Osteoblast (primary cell): ENCODE measurements around the gene GNLY. TPM values are rescaled to one million over a fixed set of nuclear protein-coding genes. Genes with fewer than 3 reads are reported as not detected.

Experiments used
- DNase-seq: peaks from one replicate; pipeline ENCODE4 v3.0.0; 2011; ENCODE audit warnings: low spot score, mixed read lengths; ENCODE audit not compliant: insufficient read length; ENCODE audit errors: missing footprints
- H2AFZ ChIP-seq: 2 replicates; pipeline ENCODE4 v1.6.0; 2011; ENCODE audit warnings: mild to moderate bottlenecking, low read length
- H3K27ac ChIP-seq: 2 replicates; pipeline ENCODE4 v1.5.1; 2011; ENCODE audit warnings: mild to moderate bottlenecking, low read depth, low read length, moderate library complexity
- H3K27me3 ChIP-seq: 2 replicates; pipeline ENCODE4 v1.6.0; 2012; ENCODE audit warnings: mild to moderate bottlenecking, control low read depth, inconsistent platforms, low read length, moderate library complexity; ENCODE audit not compliant: insufficient read depth
- H3K36me3 ChIP-seq: 2 replicates; pipeline ENCODE4 v1.5.1; 2011; ENCODE audit warnings: mild to moderate bottlenecking, low read length, control low read depth, moderate library complexity; ENCODE audit not compliant: insufficient read depth
- H3K4me1 ChIP-seq: 2 replicates; pipeline ENCODE4 v1.5.1; 2011; ENCODE audit warnings: mild to moderate bottlenecking, low read length, control low read depth, moderate library complexity; ENCODE audit not compliant: insufficient read depth
- H3K4me2 ChIP-seq: 2 replicates; pipeline ENCODE4 v1.6.0; 2011; ENCODE audit warnings: mild to moderate bottlenecking, low read length; ENCODE audit not compliant: insufficient read depth
- H3K4me3 ChIP-seq: fragments of 200-600 bp; sonication (generic); 3 replicates; pipeline ENCODE4 v1.5.1; 2012; ENCODE audit warnings: mild to moderate bottlenecking, low read length, inconsistent platforms; ENCODE audit not compliant: insufficient read depth
- H3K79me2 ChIP-seq: 2 replicates; pipeline ENCODE4 v1.6.0; 2012; ENCODE audit warnings: mild to moderate bottlenecking, low read length, control low read depth, inconsistent platforms; ENCODE audit not compliant: insufficient read depth
- H3K9me3 ChIP-seq: 2 replicates; pipeline ENCODE4 v1.5.1; 2011; ENCODE audit warnings: low read depth, low read length, control low read depth
- H4K20me1 ChIP-seq: 2 replicates; pipeline ENCODE4 v1.6.0; 2012; ENCODE audit warnings: mild to moderate bottlenecking, low read length, control low read depth; ENCODE audit not compliant: insufficient read depth
- total RNA-seq: library from RNA; depleted of rRNA; stranded (reverse); fragments of >200 nt; gene quantifications from 2 replicates; pipeline ENCODE4 v1.2.3, GENCODE V29; 2012
- TF ChIP-seq, protein P1 (sequence below): IDR thresholded peaks from 2 replicates; pipeline ENCODE4 v1.5.1; 2011; ENCODE audit warnings: mild to moderate bottlenecking, low read depth, low read length, moderate library complexity; ENCODE audit errors: extremely low read depth

The GNLY gene
- total RNA-seq, 1 donor = not detected

- H3K4me2 ChIP-seq = no peak overlapping the region
- no peaks in the 10 kb centered on the region for H3K79me2 ChIP-seq
- TF ChIP-seq, protein P1, sequence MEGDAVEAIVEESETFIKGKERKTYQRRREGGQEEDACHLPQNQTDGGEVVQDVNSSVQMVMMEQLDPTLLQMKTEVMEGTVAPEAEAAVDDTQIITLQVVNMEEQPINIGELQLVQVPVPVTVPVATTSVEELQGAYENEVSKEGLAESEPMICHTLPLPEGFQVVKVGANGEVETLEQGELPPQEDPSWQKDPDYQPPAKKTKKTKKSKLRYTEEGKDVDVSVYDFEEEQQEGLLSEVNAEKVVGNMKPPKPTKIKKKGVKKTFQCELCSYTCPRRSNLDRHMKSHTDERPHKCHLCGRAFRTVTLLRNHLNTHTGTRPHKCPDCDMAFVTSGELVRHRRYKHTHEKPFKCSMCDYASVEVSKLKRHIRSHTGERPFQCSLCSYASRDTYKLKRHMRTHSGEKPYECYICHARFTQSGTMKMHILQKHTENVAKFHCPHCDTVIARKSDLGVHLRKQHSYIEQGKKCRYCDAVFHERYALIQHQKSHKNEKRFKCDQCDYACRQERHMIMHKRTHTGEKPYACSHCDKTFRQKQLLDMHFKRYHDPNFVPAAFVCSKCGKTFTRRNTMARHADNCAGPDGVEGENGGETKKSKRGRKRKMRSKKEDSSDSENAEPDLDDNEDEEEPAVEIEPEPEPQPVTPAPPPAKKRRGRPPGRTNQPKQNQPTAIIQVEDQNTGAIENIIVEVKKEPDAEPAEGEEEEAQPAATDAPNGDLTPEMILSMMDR = no peak
- peaks cover 12% of the 10 kb centered on the region for H3K4me1 ChIP-seq
- no peaks in the 10 kb centered on the region for H3K9me3 ChIP-seq
- DNase-seq = peak; percentile 82
- H3K4me3 ChIP-seq = no peak overlapping the region
- peaks cover 3% of the 10 kb centered on the region for H3K27me3 ChIP-seq
- no peak overlapping the region for H3K27ac ChIP-seq
- no peak overlapping the region for H2AFZ ChIP-seq
- no peaks in the 10 kb centered on the region for H3K36me3 ChIP-seq
- no peaks in the 10 kb centered on the region for H4K20me1 ChIP-seq
These were observed 29.7 kb downstream of the GNLY start for GRCh38 chr2:85723707-85724360.

GRCh38 chr2:85724731-85725181 is 30.6 kb downstream of the GNLY start:
- H3K36me3 ChIP-seq = no peaks in the 10 kb centered on the region
- H3K9me3 ChIP-seq = no peaks in the 10 kb centered on the region
- peaks cover 19% of the 10 kb centered on the region for H3K4me1 ChIP-seq
- peak; percentile 73 for DNase-seq
- TF ChIP-seq, protein P1 = no peak
- H3K4me2 ChIP-seq = no peak overlapping the region
- no peaks in the 10 kb centered on the region for H3K27me3 ChIP-seq
- H3K4me3 ChIP-seq = no peak overlapping the region
- H3K79me2 ChIP-seq = no peaks in the 10 kb centered on the region
- no peak overlapping the region for H2AFZ ChIP-seq
- no peaks in the 10 kb centered on the region for H4K20me1 ChIP-seq
- H3K27ac ChIP-seq = no peak overlapping the region

DNA sequence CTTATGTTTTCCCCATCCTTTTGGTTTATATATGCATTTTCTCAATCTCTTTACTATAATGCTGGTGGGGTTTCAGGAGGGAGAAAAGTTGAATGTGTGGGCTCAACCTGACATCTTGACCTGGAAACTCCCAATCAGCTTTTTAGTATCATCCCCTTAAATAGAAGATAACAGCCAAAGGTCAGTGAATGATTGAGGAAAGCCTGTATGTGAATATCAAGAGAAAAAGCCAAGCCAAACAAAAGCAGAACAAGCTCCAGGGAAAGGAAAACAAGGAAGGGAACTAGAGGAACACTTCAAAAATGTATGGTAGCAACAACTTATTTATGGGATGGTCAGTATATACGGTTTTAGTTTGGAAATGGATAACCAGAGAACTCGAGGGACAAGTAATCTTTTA is 31.3 kb downstream of the GNLY start:
- TF ChIP-seq, protein P1 = no peak
- no peak for DNase-seq

DNA sequence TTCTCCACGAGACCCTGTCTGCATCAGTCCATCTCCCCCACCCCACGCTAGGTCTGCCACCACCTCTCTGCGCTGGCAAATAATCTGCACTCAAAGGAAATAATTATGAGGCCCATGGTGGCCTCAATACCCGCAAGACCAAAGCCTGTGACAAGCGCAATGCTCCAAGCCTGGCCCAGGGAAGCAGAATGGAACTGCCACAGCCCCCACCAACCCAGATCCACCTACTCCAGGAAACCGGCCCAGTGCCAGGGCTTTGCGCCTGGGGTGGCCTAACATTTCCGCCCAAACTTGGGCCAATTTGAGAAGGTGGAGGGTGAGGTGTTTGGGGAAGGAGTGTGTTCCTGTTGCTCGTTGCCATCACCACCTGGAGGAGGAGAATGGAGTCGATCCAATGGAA is 33.6 kb downstream of the GNLY start:
- peaks cover 19% of the 10 kb centered on the region for H3K4me1 ChIP-seq

More for the DNA sequence above, 31.3 kb downstream of the GNLY start:
- H2AFZ ChIP-seq = no peak overlapping the region
- no peaks in the 10 kb centered on the region for H3K36me3 ChIP-seq
- H3K9me3 ChIP-seq = no peaks in the 10 kb centered on the region
- H3K79me2 ChIP-seq = no peaks in the 10 kb centered on the region
- H3K4me2 ChIP-seq = no peak overlapping the region
- H3K27ac ChIP-seq = no peak overlapping the region
- peaks cover 19% of the 10 kb centered on the region for H3K4me1 ChIP-seq
- no peak overlapping the region for H3K4me3 ChIP-seq
- no peaks in the 10 kb centered on the region for H3K27me3 ChIP-seq
- H4K20me1 ChIP-seq = no peaks in the 10 kb centered on the region

More for the DNA sequence above, 33.6 kb downstream of the GNLY start:
- Histone ChIP-seq H3K4me2 (no peak overlapping the region), H3K27me3 (no peaks in the 10 kb centered on the region), H3K36me3 (no peaks in the 10 kb centered on the region), H3K4me3 (no peak overlapping the region), H3K79me2 (no peaks in the 10 kb centered on the region), H3K9me3 (no peaks in the 10 kb centered on the region), H3K27ac (no peak overlapping the region), H4K20me1 (no peaks in the 10 kb centered on the region), H2AFZ (no peak overlapping the region)
- TF ChIP-seq, protein P1 = no peak
- DNase-seq = no peak
